ENCODE data around the gene KAT7. TPM values are rescaled to one million over a fixed set of nuclear protein-coding genes. Genes with fewer than 3 reads are reported as not detected.

The KAT7 gene
- total and polyA plus RNA-seq, 2 of the 8 experiments (the other 6 are each of a cell fraction or from before 2014, with no cell fraction given): 90.9 to 139 TPM

DNA sequence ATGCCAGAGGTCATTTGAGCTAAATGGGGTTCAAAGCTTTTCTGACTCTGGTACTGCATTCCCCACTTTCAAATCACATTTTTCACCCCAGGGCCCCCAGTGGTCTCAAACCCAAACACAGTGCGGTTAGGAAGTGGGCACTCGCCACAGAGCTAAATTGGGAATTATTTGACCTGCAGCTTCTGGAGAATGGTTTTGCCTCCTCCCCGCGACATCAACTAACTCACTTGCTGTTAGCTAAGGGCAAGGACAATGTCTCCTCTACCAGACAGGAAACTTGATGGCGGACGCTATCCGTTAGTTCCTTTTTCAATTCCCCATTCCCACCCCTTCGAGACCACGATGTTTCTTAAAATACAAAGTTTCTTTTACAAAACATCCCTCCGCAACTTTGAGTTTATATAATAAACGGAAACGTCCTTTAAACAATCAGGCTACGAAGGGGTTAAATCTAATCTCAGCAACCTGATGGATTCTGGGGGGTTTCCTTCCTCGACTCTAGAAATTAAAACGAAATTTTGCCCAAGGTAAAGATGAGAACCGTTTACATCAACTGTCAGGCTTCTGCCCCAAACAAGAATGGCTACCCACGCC, 500 bp upstream of the KAT7 start:
- Histone ChIP-seq H3K56ac (replicated peaks; ENCODE audit: insufficient read length, low read depth, low read length) (peak overlapping the region; percentile 49), H2BK12ac (ENCODE audit: low read depth, low read length) (no peak overlapping the region; the same call in 1 of the 2 replicates), H2BK20ac (ENCODE audit: low read length) (no peak overlapping the region), H4K5ac (ENCODE audit: insufficient read length, low read depth, low read length) (peak overlapping the region; percentile 5), H2BK5ac (ENCODE audit: low read depth, low read length) (peak overlapping the region; percentile 2; the same call in 1 of the 2 replicates), H3K27ac (ENCODE audit: low read depth, low read length) (peak overlapping the region; percentile 82), H3K4ac (replicated peaks; ENCODE audit: insufficient read length, low read depth, low read length) (no peak overlapping the region), H2BK120ac (replicated peaks; ENCODE audit: low read depth, low read length) (no peak overlapping the region), H3K79me1 (ENCODE audit: low read depth, low read length) (peaks cover 3% of the 10 kb centered on the region), H4K8ac (ENCODE audit: extremely low read depth, insufficient read depth, low read length) (peak overlapping the region; percentile 85; the same call in 1 of the 2 replicates), H3K4me3 (ENCODE audit: extremely low read depth in 1 of 4, insufficient read depth in 2 of 4, low read depth in 3 of 4, low read length in 4 of 4) (peak overlapping the region; percentile 96 to 100 (median 99)), H4K20me1 (replicated peaks in 1 of 2; ENCODE audit: control insufficient read depth in 1 of 2, insufficient read depth in 2 of 2, low read length in 2 of 2) (peaks cover 2 to 9% of the 10 kb centered on the region in 2 experiments), H3K79me2 (ENCODE audit: control insufficient read depth in 1 of 2, insufficient read depth in 2 of 2, low read length in 2 of 2) (peaks cover 13 to 37% of the 10 kb centered on the region in 2 experiments), H3K23me2 (ENCODE audit: low read depth, low read length) (peaks cover 5% of the 10 kb centered on the region; the same call in 1 of the 2 replicates), H2BK15ac (ENCODE audit: low read length) (no peak overlapping the region), H2AFZ (ENCODE audit: low read length) (peak overlapping the region; percentile 62), H3K4me2 (ENCODE audit: insufficient read depth in 1 of 2, low read depth in 2 of 2, low read length in 2 of 2) (peak overlapping the region; percentile 84 to 99), H3K36me3 (ENCODE audit: control insufficient read depth in 2 of 4, insufficient read depth in 4 of 4, low read length in 3 of 4) (peaks cover 4 to 22% (median 11%) of the 10 kb centered on the region in 4 experiments; a peak in 5 of 8 replicates), H3K14ac (ENCODE audit: insufficient read length) (peak overlapping the region; percentile 74), H3K9ac (replicated peaks in 1 of 4; ENCODE audit: extremely low read depth in 1 of 4, low read depth in 3 of 4, low read length in 3 of 4) (peak overlapping the region; percentile 42 to 79 (median 70)), H4K91ac (replicated peaks; ENCODE audit: insufficient read length, low read length) (no peak overlapping the region), H3K27me3 (replicated peaks in 1 of 4; ENCODE audit: control insufficient read depth in 3 of 4, extremely low read depth in 1 of 4, insufficient read depth in 3 of 4, low read length in 3 of 4) (peaks cover 0 to 3% (median 0%) of the 10 kb centered on the region in 4 experiments; a peak in 2 of 7 replicates), H3K18ac (ENCODE audit: extremely low read depth, low read length) (peak overlapping the region; percentile 11; the same call in 1 of the 2 replicates), H2AK5ac (ENCODE audit: low read depth, low read length) (no peak overlapping the region), H3K4me1 (replicated peaks in 1 of 4; ENCODE audit: control insufficient read depth in 3 of 4, insufficient read depth in 4 of 4, low read length in 3 of 4) (peaks cover 0 to 10% (median 1%) of the 10 kb centered on the region in 4 experiments; a peak in 3 of 7 replicates), H3K9me3 (ENCODE audit: insufficient read depth in 2 of 2, low read depth in 1 of 2, low read length in 1 of 2) (no peaks in the 10 kb centered on the region), H3K23ac (ENCODE audit: insufficient read length) (no peak overlapping the region)
- 2% methylated on average over 17 of the region's 17 CpGs; no CpG with 5 or more reads in 1 of the 2 experiments for WGBS, 2 experiments (ENCODE audit: extremely low coverage in 1 of 2, insufficient coverage in 1 of 2, insufficient read length in 1 of 2, insufficient replicate concordance in 2 of 2, low coverage in 1 of 2, low lambda C conversion rate in 2 of 2, missing lambda C conversion rate in 1 of 2)
- ChIA-PET POLR2A (ENCODE audit: partially characterized antibody) (interaction anchor here (0.6 to 4.6 kb wide), 35 partner anchors 9 to 838 kb away, joined by 3 to 37 read pairs (median 4); partner anchors contain the start of genes FAM117A, SLC35B1 and TAC4), CTCF (ENCODE audit: partially characterized antibody) (interaction anchor here (0.6 to 2.5 kb wide), 8 partner anchors 27 to 217 kb away, joined by 3 to 8 read pairs (median 3); no protein-coding TSS in a partner anchor)
- peak in 1 of 2 experiments; percentile 52 for DNase-seq (ENCODE audit: low read depth in 1 of 2, low spot score in 2 of 2)
- FAIRE-seq: no peak
- 0 out of 4 replicates have a peak, but pooled peaks have one; percentile 39 to 63 for TF ChIP-seq HDAC2 (IDR thresholded peaks at IDR 0.05; ENCODE audit: borderline replicate concordance in 1 of 2, low read depth in 2 of 2, low read length in 2 of 2)
- TF ChIP-seq TAF1 (IDR thresholded peaks at IDR 0.05; ENCODE audit: low read depth, low read length): 0 out of 2 replicates have a peak, but pooled peaks have one; percentile 34

Data from H1 (cell line).